A549 (cell line): ENCODE data around the gene PDE10A.

ENCODE experiments used
- KDM1A ChIP-seq: fragments of 200-600 bp; sonication (generic); IDR thresholded peaks from 2 replicates; pipeline ENCODE4 v1.6.1; 2016; ENCODE audit warnings: low read depth, mild to moderate bottlenecking
- POLR2A ChIP-seq: IDR thresholded peaks from 2 replicates; pipeline ENCODE4 v1.6.1; 2012; ENCODE audit warnings: mild to moderate bottlenecking, low read length
- RCOR1 ChIP-seq: fragments of 150-350 bp; IDR thresholded peaks from 2 replicates; pipeline ENCODE4 v1.6.1; 2014; ENCODE audit warnings: antibody characterized with exemption, low read length, low read depth
- RNF2 ChIP-seq: fragments of 200-600 bp; sonication (generic); IDR thresholded peaks from 2 replicates; pipeline ENCODE4 v1.6.1; 2016; ENCODE audit warnings: low read depth, mild to moderate bottlenecking, antibody characterized with exemption, moderate library complexity, borderline replicate concordance
- TP53 ChIP-seq: fragments of 250-450 bp; sonication (Bioruptor Pico); IDR thresholded peaks from 2 replicates; pipeline ENCODE4 v1.5.0; 2021; ENCODE audit warnings: mild to moderate bottlenecking, moderate library complexity
- ZC3H11A ChIP-seq: fragments of 450-650 bp; IDR thresholded peaks from 2 replicates; pipeline ENCODE4 v1.6.1; 2014; ENCODE audit warnings: antibody characterized with exemption, mild to moderate bottlenecking
- TF ChIP-seq, protein P1 (sequence below): fragments of >200 bp; sonication (Bioruptor Twin); formaldehyde crosslinking; IDR thresholded peaks from 3 replicates; pipeline ENCODE4 v1.5.1; 2016

DNA sequence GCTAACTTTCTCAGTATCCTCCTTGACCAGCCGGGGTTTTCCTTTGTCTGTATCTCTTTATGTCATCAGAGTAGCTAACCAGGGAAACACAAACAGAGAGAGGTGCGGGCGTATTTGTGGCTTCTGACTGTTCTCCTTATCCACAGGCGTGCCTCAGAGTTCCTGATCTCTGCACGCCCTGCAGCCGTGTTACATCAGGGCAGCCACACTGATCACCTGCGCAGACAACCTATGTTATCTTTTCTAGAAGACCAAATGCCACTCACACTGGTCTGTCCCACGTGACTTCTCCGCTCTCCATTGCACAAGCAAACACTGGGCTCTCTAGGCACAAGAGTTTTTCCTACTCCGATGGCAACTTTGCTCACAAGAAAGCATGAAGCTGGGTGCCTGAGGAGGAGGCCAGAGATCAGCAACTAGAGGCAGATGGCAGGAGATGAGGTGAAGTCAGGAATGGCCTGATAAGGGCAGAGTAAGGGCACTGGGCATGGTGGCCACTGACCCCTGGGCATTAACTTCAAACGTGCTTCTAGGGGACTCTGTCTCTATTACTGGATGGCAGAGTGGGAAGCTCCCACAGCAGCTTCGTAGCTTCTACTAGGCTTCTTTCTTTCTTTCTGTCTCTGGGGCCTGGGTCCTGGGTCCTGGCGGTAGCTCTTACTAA lies 4.5 kb downstream of the PDE10A start:
- TF ChIP-seq, protein P1, sequence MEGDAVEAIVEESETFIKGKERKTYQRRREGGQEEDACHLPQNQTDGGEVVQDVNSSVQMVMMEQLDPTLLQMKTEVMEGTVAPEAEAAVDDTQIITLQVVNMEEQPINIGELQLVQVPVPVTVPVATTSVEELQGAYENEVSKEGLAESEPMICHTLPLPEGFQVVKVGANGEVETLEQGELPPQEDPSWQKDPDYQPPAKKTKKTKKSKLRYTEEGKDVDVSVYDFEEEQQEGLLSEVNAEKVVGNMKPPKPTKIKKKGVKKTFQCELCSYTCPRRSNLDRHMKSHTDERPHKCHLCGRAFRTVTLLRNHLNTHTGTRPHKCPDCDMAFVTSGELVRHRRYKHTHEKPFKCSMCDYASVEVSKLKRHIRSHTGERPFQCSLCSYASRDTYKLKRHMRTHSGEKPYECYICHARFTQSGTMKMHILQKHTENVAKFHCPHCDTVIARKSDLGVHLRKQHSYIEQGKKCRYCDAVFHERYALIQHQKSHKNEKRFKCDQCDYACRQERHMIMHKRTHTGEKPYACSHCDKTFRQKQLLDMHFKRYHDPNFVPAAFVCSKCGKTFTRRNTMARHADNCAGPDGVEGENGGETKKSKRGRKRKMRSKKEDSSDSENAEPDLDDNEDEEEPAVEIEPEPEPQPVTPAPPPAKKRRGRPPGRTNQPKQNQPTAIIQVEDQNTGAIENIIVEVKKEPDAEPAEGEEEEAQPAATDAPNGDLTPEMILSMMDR = no peak
- TF ChIP-seq RNF2 (no peak), RCOR1 (no peak), TP53 (CRISPR knock-in tag) (no peak), POLR2A (no peak), ZC3H11A (no peak), KDM1A (no peak)
